Cardiac fibroblast (primary cell): Measurements from ENCODE around the gene TRIM24.

Experiments
- DNase-seq, 2 donors: peaks; one replicate each; pipeline versions ENCODE4 v3.0.0 to v3.0.0-alpha.2; 2010; ENCODE audit warnings: low read depth in 2 of 2
- H3K4me3 ChIP-seq, 2 donors: replicated peaks in 1 of 2; 1 replicate in 1 of 2; 2 replicates in 1 of 2; pipeline ENCODE4 v1.5.1; 2011; ENCODE audit warnings: low read depth in 2 of 2, low read length in 2 of 2, mild to moderate bottlenecking in 2 of 2, moderate library complexity in 1 of 2
- TF ChIP-seq, protein P1 (sequence below): IDR thresholded peaks from one replicate; pipeline ENCODE4 v1.5.1; 2011; ENCODE audit warnings: low read depth, mild to moderate bottlenecking, low read length, inconsistent platforms

Gene TRIM24

DNA sequence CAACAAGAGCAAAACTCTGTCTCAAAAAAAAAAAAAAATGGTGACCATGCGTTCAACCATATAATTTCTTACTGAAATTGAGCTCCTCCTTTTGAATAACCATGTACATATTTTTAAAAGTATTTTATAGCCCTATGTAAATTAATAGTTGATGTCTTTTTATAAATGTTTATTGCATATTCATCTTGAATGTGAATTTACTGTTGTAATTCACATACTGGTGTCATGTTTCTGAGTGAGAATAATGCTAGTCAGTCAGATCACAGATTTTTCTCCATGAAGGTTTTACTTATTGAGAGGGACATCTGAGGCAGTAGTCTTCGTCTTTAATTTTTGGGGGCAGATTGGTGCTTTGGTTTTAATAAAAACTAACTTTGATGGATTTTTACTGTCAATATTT is 128.9 kb downstream of the TRIM24 start:
- H3K4me3 ChIP-seq: no peak overlapping the region
- TF ChIP-seq, protein P1, sequence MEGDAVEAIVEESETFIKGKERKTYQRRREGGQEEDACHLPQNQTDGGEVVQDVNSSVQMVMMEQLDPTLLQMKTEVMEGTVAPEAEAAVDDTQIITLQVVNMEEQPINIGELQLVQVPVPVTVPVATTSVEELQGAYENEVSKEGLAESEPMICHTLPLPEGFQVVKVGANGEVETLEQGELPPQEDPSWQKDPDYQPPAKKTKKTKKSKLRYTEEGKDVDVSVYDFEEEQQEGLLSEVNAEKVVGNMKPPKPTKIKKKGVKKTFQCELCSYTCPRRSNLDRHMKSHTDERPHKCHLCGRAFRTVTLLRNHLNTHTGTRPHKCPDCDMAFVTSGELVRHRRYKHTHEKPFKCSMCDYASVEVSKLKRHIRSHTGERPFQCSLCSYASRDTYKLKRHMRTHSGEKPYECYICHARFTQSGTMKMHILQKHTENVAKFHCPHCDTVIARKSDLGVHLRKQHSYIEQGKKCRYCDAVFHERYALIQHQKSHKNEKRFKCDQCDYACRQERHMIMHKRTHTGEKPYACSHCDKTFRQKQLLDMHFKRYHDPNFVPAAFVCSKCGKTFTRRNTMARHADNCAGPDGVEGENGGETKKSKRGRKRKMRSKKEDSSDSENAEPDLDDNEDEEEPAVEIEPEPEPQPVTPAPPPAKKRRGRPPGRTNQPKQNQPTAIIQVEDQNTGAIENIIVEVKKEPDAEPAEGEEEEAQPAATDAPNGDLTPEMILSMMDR: no peak
- no peak for DNase-seq

GRCh38 chr7:138590154-138590553 is 130.1 kb downstream of the TRIM24 start:
- H3K4me3 ChIP-seq: no peak overlapping the region
- TF ChIP-seq, protein P1: no peak
- DNase-seq: no peak

- TF ChIP-seq, protein P1: no peak
- H3K4me3 ChIP-seq: no peak overlapping the region
- no peak for DNase-seq
Observed at GRCh38 chr7:138595454-138595853, 135.4 kb downstream of the TRIM24 start.

- TF ChIP-seq, protein P1: no peak
- H3K4me3 ChIP-seq: no peak overlapping the region
- DNase-seq: no peak
Observed at GRCh38 chr7:138602451-138602850, 142.4 kb downstream of the TRIM24 start.

DNA sequence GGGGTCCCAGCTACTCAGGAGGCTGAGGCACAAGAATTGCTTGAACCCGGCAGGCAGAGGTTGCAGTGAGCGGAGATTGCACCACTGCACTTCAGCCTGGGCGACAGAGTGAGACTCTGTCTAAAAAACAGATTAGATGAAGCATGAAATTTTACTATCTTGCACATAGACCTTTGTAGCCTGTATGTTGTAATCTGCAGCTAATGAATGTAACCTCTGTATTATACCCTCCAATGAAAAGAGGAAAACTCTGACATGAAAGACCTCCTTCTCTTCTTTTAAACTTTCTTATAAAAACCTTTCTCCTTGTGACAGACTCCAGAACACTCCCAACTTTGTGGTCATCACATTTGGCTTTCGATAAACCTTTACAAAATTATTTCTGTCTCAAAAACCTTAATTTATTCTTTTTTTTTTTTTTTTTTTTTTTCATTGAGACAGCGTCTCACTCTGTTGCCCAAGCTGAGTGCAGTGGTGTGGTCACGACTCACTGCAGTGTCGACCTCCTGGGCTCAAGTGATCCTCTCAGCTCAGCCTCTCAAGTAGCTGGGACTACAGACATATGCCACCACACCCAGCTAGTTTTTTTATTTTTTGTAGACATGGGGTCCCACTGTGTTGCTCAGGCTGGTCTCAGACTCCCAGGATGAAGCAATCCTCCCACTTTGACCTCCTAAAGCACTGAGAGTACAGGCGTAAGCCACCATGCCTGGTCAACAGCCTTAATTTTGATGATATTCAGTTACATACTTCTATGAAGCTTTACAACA is 143.7 kb downstream of the TRIM24 start:
- peak in 1 of 2 donors; percentile 10 for DNase-seq
- TF ChIP-seq, protein P1: no peak
- no peak overlapping the region for H3K4me3 ChIP-seq

DNA sequence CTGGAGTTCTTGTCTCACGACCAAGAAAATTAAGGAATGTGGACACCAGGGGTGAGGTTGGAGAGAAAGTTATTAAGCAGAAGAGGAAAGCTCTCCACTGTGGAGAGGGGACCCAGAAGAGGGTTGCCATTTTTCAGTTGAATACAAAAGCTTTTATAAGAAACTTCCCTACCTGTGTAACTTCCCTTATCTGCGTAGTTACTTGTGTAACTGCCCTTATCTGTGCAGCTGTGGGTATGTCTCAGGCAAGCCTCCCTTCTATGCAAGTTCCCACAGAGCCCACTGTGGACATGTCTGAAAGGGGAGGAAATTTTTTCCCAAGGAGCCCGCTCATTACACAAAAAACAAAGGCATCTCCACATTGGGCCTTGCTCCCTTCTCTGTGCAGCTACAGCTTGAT is 146.2 kb downstream of the TRIM24 start:
- TF ChIP-seq, protein P1: no peak
- no peak for DNase-seq
- H3K4me3 ChIP-seq: no peak overlapping the region
